Measurements from ENCODE around the gene MAP1B.

DNA sequence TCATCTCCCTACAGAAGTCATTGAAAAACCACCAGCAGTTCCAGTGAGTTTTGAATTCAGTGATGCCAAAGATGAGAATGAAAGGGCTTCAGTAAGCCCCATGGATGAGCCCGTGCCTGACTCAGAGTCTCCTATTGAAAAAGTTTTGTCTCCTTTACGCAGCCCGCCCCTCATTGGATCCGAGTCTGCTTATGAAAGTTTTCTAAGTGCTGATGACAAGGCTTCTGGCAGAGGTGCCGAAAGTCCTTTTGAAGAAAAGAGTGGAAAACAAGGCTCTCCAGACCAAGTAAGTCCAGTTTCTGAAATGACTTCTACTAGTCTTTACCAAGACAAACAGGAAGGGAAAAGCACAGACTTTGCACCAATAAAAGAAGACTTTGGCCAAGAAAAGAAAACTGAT is 90.1 kb downstream of the MAP1B start:
- TF ChIP-seq EZH2 (optimal IDR thresholded peaks at IDR 0.05; ENCODE audit: low read depth, low read length) (no peak), EZH2phosphoT487 (IDR thresholded peaks at IDR 0.05; ENCODE audit: low read length) (no peak)
- TF ChIP-seq, protein P1, sequence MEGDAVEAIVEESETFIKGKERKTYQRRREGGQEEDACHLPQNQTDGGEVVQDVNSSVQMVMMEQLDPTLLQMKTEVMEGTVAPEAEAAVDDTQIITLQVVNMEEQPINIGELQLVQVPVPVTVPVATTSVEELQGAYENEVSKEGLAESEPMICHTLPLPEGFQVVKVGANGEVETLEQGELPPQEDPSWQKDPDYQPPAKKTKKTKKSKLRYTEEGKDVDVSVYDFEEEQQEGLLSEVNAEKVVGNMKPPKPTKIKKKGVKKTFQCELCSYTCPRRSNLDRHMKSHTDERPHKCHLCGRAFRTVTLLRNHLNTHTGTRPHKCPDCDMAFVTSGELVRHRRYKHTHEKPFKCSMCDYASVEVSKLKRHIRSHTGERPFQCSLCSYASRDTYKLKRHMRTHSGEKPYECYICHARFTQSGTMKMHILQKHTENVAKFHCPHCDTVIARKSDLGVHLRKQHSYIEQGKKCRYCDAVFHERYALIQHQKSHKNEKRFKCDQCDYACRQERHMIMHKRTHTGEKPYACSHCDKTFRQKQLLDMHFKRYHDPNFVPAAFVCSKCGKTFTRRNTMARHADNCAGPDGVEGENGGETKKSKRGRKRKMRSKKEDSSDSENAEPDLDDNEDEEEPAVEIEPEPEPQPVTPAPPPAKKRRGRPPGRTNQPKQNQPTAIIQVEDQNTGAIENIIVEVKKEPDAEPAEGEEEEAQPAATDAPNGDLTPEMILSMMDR (IDR thresholded peaks at IDR 0.05; ENCODE audit: low read length): no peak

Data from MM.1S (cell line).